Endothelial cell of umbilical vein (primary cell): ENCODE results near the gene ASB1. TPM values are rescaled to one million over a fixed set of nuclear protein-coding genes. Genes with fewer than 3 reads are reported as not detected.

Source experiments
- BruUV-seq: library from RNA; stranded (reverse); fragments of 400-500 nt; replicated peaks from 2 replicates; lab custom pipeline; 2021; lab: Mats Ljungman, UMichigan
- CTCF ChIA-PET: fragments of 300-600, 350-600 bp; sonication (Branson Sonifier 250); formaldehyde crosslinking; loops from one replicate; lab custom pipeline; 2021; ENCODE audit warnings: antibody characterized with exemption, inconsistent platforms; lab: Charles Lee
- POLR2A ChIA-PET: fragments of 300-600, 350-600 bp; sonication (Branson Sonifier 250); formaldehyde crosslinking; loops from one replicate; lab custom pipeline; 2021; ENCODE audit warnings: antibody characterized with exemption, inconsistent platforms; lab: Charles Lee
- DNase-seq: peaks from one replicate; pipeline ENCODE4 v3.0.0-alpha.2; 2011; ENCODE audit warnings: low read depth, low spot score
- FAIRE-seq: peaks from 2 replicates; lab custom pipeline; 2011; peaks lifted over from hg19 to GRCh38; lab: Jason Lieb, UNC
- H2AFZ ChIP-seq: 2 replicates; pipeline ENCODE4 v1.6.0; 2012; ENCODE audit warnings: low read depth, low read length, control low read depth, inconsistent platforms
- H3K27ac ChIP-seq: 2 replicates; pipeline ENCODE4 v1.5.1; 2011; ENCODE audit warnings: low read depth, mild to moderate bottlenecking, control low read depth, low read length, moderate library complexity; ENCODE audit not compliant: insufficient read depth
- H3K27me3 ChIP-seq, 2 experiments: 2 replicates each; pipeline versions ENCODE4 v1.6.0 to v1.6.1; 2011; ENCODE audit warnings: low read length in 2 of 2, mixed read lengths in 1 of 2; ENCODE audit not compliant: control insufficient read depth in 2 of 2, insufficient read depth in 2 of 2
- H3K36me3 ChIP-seq, 2 experiments: 2 replicates in 1 of 2; 3 replicates in 1 of 2; pipeline ENCODE4 v1.5.1; 2011; ENCODE audit warnings: low read length in 2 of 2, mild to moderate bottlenecking in 1 of 2, moderate library complexity in 1 of 2; ENCODE audit not compliant: control insufficient read depth in 2 of 2, insufficient read depth in 2 of 2; ENCODE audit errors: extremely low read depth in 1 of 2
- H3K4me1 ChIP-seq: 3 replicates; pipeline ENCODE4 v1.5.1; 2011; ENCODE audit warnings: mild to moderate bottlenecking, low read length; ENCODE audit not compliant: control insufficient read depth, insufficient read depth; ENCODE audit errors: extremely low read depth
- H3K4me2 ChIP-seq: 2 replicates; pipeline ENCODE4 v1.6.1; 2011; ENCODE audit warnings: low read length, control low read depth, mixed read lengths; ENCODE audit not compliant: insufficient read depth
- H3K4me3 ChIP-seq, 3 experiments: fragments of 200-600 bp in 1 of 3; sonication (generic), shearing (Covaris generic) in 1 of 3; replicated peaks in 1 of 3; 2 replicates each; pipeline ENCODE4 v1.5.1; 2011 to 2016; ENCODE audit warnings: control low read depth in 3 of 3, low read length in 3 of 3, mild to moderate bottlenecking in 2 of 3, inconsistent platforms in 1 of 3, low read depth in 1 of 3, moderate library complexity in 1 of 3; ENCODE audit not compliant: insufficient read depth in 1 of 3
- H3K79me2 ChIP-seq: 2 replicates; pipeline ENCODE4 v1.6.0; 2012; ENCODE audit warnings: low read length, inconsistent platforms; ENCODE audit not compliant: control insufficient read depth, insufficient read depth
- H3K9ac ChIP-seq: replicated peaks from 2 replicates; pipeline ENCODE3; 2011; ENCODE audit warnings: low read length, control low read depth; ENCODE audit not compliant: insufficient read depth; ENCODE audit errors: extremely low read depth
- H3K9me1 ChIP-seq: replicated peaks from 3 replicates; pipeline ENCODE4 v1.6.0; 2011; ENCODE audit warnings: mild to moderate bottlenecking, low read length; ENCODE audit not compliant: control insufficient read depth, insufficient read depth; ENCODE audit errors: extremely low read depth
- H3K9me3 ChIP-seq: replicated peaks from 2 replicates; pipeline ENCODE4 v1.5.1; 2012; ENCODE audit warnings: low read length, inconsistent platforms; ENCODE audit not compliant: control insufficient read depth, insufficient read depth
- H4K20me1 ChIP-seq: replicated peaks from 2 replicates; pipeline ENCODE3; 2011; ENCODE audit warnings: mild to moderate bottlenecking, low read length; ENCODE audit not compliant: control insufficient read depth, insufficient read depth; ENCODE audit errors: extremely low read depth
- CTCF ChIP-seq, 2 donors: IDR thresholded peaks; 1 replicate in 1 of 2; 2 replicates in 1 of 2; pipeline ENCODE4 v1.5.1; 2011; ENCODE audit warnings: low read length in 2 of 2, mild to moderate bottlenecking in 2 of 2, moderate library complexity in 2 of 2, control low read depth in 1 of 2, inconsistent platforms in 1 of 2, low read depth in 1 of 2; ENCODE audit not compliant: insufficient read depth in 1 of 2; ENCODE audit errors: extremely low read depth in 1 of 2
- FOS ChIP-seq: IDR thresholded peaks from 2 replicates; pipeline ENCODE4 v1.6.1; 2011; ENCODE audit warnings: mild to moderate bottlenecking, low read length, moderate library complexity, borderline replicate concordance; ENCODE audit not compliant: insufficient read depth
- GATA2 ChIP-seq: IDR thresholded peaks from 2 replicates; pipeline ENCODE4 v1.7.0; 2011; ENCODE audit warnings: low read depth, mild to moderate bottlenecking, moderate library complexity, mixed read lengths, low read length; ENCODE audit not compliant: insufficient read length, insufficient read depth
- JUN ChIP-seq: IDR thresholded peaks from 2 replicates; pipeline ENCODE4 v1.6.1; 2011; ENCODE audit warnings: borderline replicate concordance, low read depth; ENCODE audit not compliant: insufficient read length, insufficient read depth
- MYC ChIP-seq: IDR thresholded peaks from one replicate; pipeline ENCODE4 v1.6.1; 2011; ENCODE audit warnings: mild to moderate bottlenecking, low read depth, low read length
- POLR2A ChIP-seq: IDR thresholded peaks from 2 replicates; pipeline ENCODE4 v1.6.1; 2012; ENCODE audit warnings: low read depth, mild to moderate bottlenecking, control low read depth, low read length
- dilution Hi-C: fragments of 300-500 bp; cut with MboI; formaldehyde crosslinking; loops from one replicate; pipeline ENCODE4 v1.15.0; 2019; ENCODE audit warnings: low sequenced_read_pairs; ENCODE audit not compliant: extremely low pct_ligation_motif_present
- intact Hi-C: fragments of 100-400 bp; cut with micrococcal nuclease; formaldehyde crosslinking; loops from one replicate; pipeline ENCODE4 v1.10.0; 2022
- polyA plus RNA-seq, 4 experiments: library from polyadenylated mRNA; depleted of rRNA in 3 of 4; stranded (reverse) in 3 of 4; unstranded in 1 of 4; fragments of >200 nt; gene quantifications; 2 replicates each; pipeline versions ENCODE4 v1.2.1 to v1.2.3, GENCODE V29; 2011 to 2012; ENCODE audit warnings: missing spikeins in 1 of 4
- total RNA-seq: library from RNA; stranded (reverse); gene quantifications from 2 replicates; pipeline ENCODE4 v1.2.3, GENCODE V29; 2021
- TF ChIP-seq, protein P1 (sequence below): IDR thresholded peaks from 2 replicates; pipeline ENCODE4 v1.6.1; 2011; ENCODE audit not compliant: insufficient read depth, insufficient read length

Gene ASB1
- total and polyA plus RNA-seq, 2 donors (not counting 3 experiments of a cell fraction or from before 2014, with no cell fraction given): 12.3 to 16.2 TPM

GRCh38 chr2:238445409-238446190 lies 18.9 kb downstream of the ASB1 start:
- TF ChIP-seq CTCF (IDR thresholded peaks at IDR 0.05; ENCODE audit: extremely low read depth in 1 of 2, insufficient read depth in 1 of 2, low read depth in 1 of 2, low read length in 2 of 2) (no peak), GATA2 (no peak), POLR2A (no peak), MYC (no peak), JUN (no peak), FOS (no peak)
- TF ChIP-seq, protein P1, sequence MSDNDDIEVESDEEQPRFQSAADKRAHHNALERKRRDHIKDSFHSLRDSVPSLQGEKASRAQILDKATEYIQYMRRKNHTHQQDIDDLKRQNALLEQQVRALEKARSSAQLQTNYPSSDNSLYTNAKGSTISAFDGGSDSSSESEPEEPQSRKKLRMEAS: no peak
- no peak overlapping the region for H2AFZ ChIP-seq
- DNase-seq (no peak), FAIRE-seq (no peak)
- dilution Hi-C loops: no loop called here
- peaks cover 5% of the 10 kb centered on the region for H3K4me1 ChIP-seq
- no peaks in the 10 kb centered on the region for H3K9me3 ChIP-seq
- H3K36me3 ChIP-seq: peaks cover 3 to 9% of the 10 kb centered on the region in 2 experiments
- intact Hi-C loops: no loop called here
- ChIA-PET CTCF (interaction anchor here (1.6 kb wide), 1 partner anchor 75 kb away, joined by 4 read pairs; no protein-coding TSS in a partner anchor), POLR2A (no interaction called here)
- H3K27me3 ChIP-seq: no peaks in the 10 kb centered on the region
- H3K4me3 ChIP-seq: no peak overlapping the region
- no peaks in the 10 kb centered on the region for H3K9me1 ChIP-seq
- H4K20me1 ChIP-seq: no peaks in the 10 kb centered on the region
- H3K27ac ChIP-seq: no peak overlapping the region
- no TSS peak for BruUV-seq
- no peak overlapping the region for H3K4me2 ChIP-seq
- H3K79me2 ChIP-seq: peaks cover 28% of the 10 kb centered on the region
- no peak overlapping the region for H3K9ac ChIP-seq
